Neural cell (in vitro differentiated cells): ENCODE measurements around the gene KRT2. TPM values are rescaled to one million over a fixed set of nuclear protein-coding genes. Genes with fewer than 3 reads are reported as not detected.

ENCODE experiments used
- H2AFZ ChIP-seq: fragments of 200-600, 300-800 bp; sonication (generic), shearing (Covaris generic); 2 replicates; pipeline ENCODE4 v1.6.0; 2014; ENCODE audit warnings: low read depth, mild to moderate bottlenecking, antibody characterized with exemption, low read length, moderate library complexity
- H3F3A ChIP-seq: fragments of 200-600 bp; shearing (Covaris generic); 2 replicates; pipeline ENCODE4 v1.6.1; 2016; ENCODE audit warnings: mild to moderate bottlenecking, moderate library complexity, mixed read lengths, antibody characterized with exemption, low read length; ENCODE audit not compliant: insufficient read depth, poor library complexity, severe bottlenecking
- H3K27ac ChIP-seq: fragments of 200-600, 300-800 bp; sonication (generic), shearing (Covaris generic); 2 replicates; pipeline ENCODE4 v1.5.1; 2014; ENCODE audit warnings: mild to moderate bottlenecking, low read length, moderate library complexity
- H3K27me3 ChIP-seq: fragments of 300-800, 200-600 bp; sonication (generic), shearing (Covaris generic); 2 replicates; pipeline ENCODE4 v1.6.0; 2014; ENCODE audit warnings: mild to moderate bottlenecking, low read depth, low read length, moderate library complexity; ENCODE audit not compliant: insufficient read depth
- H3K36me3 ChIP-seq: fragments of 300-800, 200-600 bp; sonication (generic), shearing (Covaris generic); 2 replicates; pipeline ENCODE4 v1.5.1; 2014; ENCODE audit warnings: mild to moderate bottlenecking, antibody characterized with exemption, low read length, moderate library complexity; ENCODE audit not compliant: insufficient read depth
- H3K4me2 ChIP-seq: fragments of 300-800, 200-600 bp; sonication (generic), shearing (Covaris generic); 2 replicates; pipeline ENCODE4 v1.6.0; 2014; ENCODE audit warnings: mild to moderate bottlenecking, low read length
- H3K4me3 ChIP-seq: fragments of 300-800, 200-600 bp; sonication (generic), shearing (Covaris generic); 2 replicates; pipeline ENCODE4 v1.5.1; 2014; ENCODE audit warnings: mild to moderate bottlenecking, low read length, moderate library complexity
- H3K79me2 ChIP-seq: fragments of 200-600 bp; shearing (Covaris generic); replicated peaks from 2 replicates; pipeline ENCODE4 v1.6.0; 2014; ENCODE audit warnings: mild to moderate bottlenecking, low read length, moderate library complexity; ENCODE audit not compliant: insufficient read depth
- H3K9ac ChIP-seq: fragments of 300-800, 200-600 bp; sonication (generic), shearing (Covaris generic); 2 replicates; pipeline ENCODE4 v1.6.1; 2016; ENCODE audit warnings: mild to moderate bottlenecking, low read length, mixed read lengths
- H3K9me2 ChIP-seq: fragments of 200-600 bp; shearing (Covaris generic); 2 replicates; pipeline ENCODE4 v1.6.1; 2016; ENCODE audit warnings: mild to moderate bottlenecking, low read length, mixed read lengths; ENCODE audit not compliant: insufficient read depth
- H3K9me3 ChIP-seq: fragments of 200-600, 300-800 bp; sonication (generic), shearing (Covaris generic); 2 replicates; pipeline ENCODE4 v1.6.1; 2016; ENCODE audit warnings: mild to moderate bottlenecking, mixed run types, low read length, moderate library complexity, mixed read lengths
- H4K20me1 ChIP-seq: fragments of 200-600 bp; shearing (Covaris generic); 2 replicates; pipeline ENCODE4 v1.6.1; 2016; ENCODE audit warnings: mild to moderate bottlenecking, mixed run types; ENCODE audit not compliant: insufficient read depth
- CTCF ChIP-seq: fragments of 450-650 bp; IDR thresholded peaks from 2 replicates; pipeline ENCODE4 v1.5.1; 2014; ENCODE audit warnings: antibody characterized with exemption, mild to moderate bottlenecking, moderate library complexity; ENCODE audit not compliant: poor library complexity, severe bottlenecking
- EP300 ChIP-seq: fragments of 450-650 bp; conservative IDR thresholded peaks from 2 replicates; pipeline ENCODE4 v1.6.1; 2014; ENCODE audit warnings: antibody characterized with exemption, mild to moderate bottlenecking, moderate library complexity; ENCODE audit not compliant: poor library complexity, severe bottlenecking
- EZH2 ChIP-seq: fragments of 200-600, 300-800 bp; shearing (Covaris generic), sonication (generic); IDR thresholded peaks from 2 replicates; pipeline ENCODE4 v1.6.1; 2014; ENCODE audit warnings: antibody characterized with exemption, low read length, borderline replicate concordance, mild to moderate bottlenecking; ENCODE audit not compliant: insufficient read depth, poor library complexity, severe bottlenecking
- MXI1 ChIP-seq: fragments of 450-650 bp; conservative IDR thresholded peaks from 2 replicates; pipeline ENCODE4 v1.6.1; 2014; ENCODE audit warnings: antibody characterized with exemption, mild to moderate bottlenecking; ENCODE audit not compliant: poor library complexity, severe bottlenecking
- POLR2AphosphoS5 ChIP-seq: IDR thresholded peaks from 2 replicates; pipeline ENCODE4 v1.6.1; 2012
- RAD21 ChIP-seq: fragments of 450-650 bp; conservative IDR thresholded peaks from 2 replicates; pipeline ENCODE4 v1.6.1; 2014; ENCODE audit warnings: antibody characterized with exemption, mild to moderate bottlenecking, moderate library complexity
- REST ChIP-seq: IDR thresholded peaks from 2 replicates; pipeline ENCODE4 v1.6.1; 2012; ENCODE audit warnings: borderline replicate concordance
- SMC3 ChIP-seq: fragments of 450-650 bp; conservative IDR thresholded peaks from 2 replicates; pipeline ENCODE4 v1.6.1; 2014; ENCODE audit warnings: antibody characterized with exemption, mild to moderate bottlenecking, moderate library complexity; ENCODE audit not compliant: poor library complexity
- TAF1 ChIP-seq: IDR thresholded peaks from 2 replicates; pipeline ENCODE4 v1.6.1; 2012; ENCODE audit warnings: low read depth
- polyA plus RNA-seq: library from polyadenylated mRNA; depleted of rRNA; stranded (reverse); fragments of >200 nt; gene quantifications from 2 replicates; pipeline ENCODE4 v1.2.3, GENCODE V29; 2014

KRT2 gene
- polyA plus RNA-seq, 1 donor from 2014 or later, result not detected

- Histone ChIP-seq H3K27ac (no peak overlapping the region), H3F3A (no peaks in the 10 kb centered on the region), H3K9me2 (no peaks in the 10 kb centered on the region), H2AFZ (no peak overlapping the region), H3K36me3 (no peaks in the 10 kb centered on the region), H3K4me3 (no peak overlapping the region), H4K20me1 (no peaks in the 10 kb centered on the region), H3K4me2 (no peak overlapping the region), H3K79me2 (no peaks in the 10 kb centered on the region), H3K27me3 (no peaks in the 10 kb centered on the region), H3K9me3 (no peaks in the 10 kb centered on the region), H3K9ac (no peak overlapping the region)
- TF ChIP-seq RAD21 (no peak), SMC3 (no peak), EZH2 (no peak), POLR2AphosphoS5 (no peak), TAF1 (no peak), CTCF (no peak), REST (no peak), MXI1 (no peak), EP300 (no peak)
Measured at GRCh38 chr12:52628841-52629240, 23.2 kb downstream of the KRT2 start.

- Histone ChIP-seq H2AFZ (no peak overlapping the region), H3K4me3 (no peak overlapping the region), H3K9ac (no peak overlapping the region), H3K4me2 (no peak overlapping the region), H3K9me3 (no peaks in the 10 kb centered on the region), H4K20me1 (no peaks in the 10 kb centered on the region), H3F3A (no peaks in the 10 kb centered on the region), H3K79me2 (no peaks in the 10 kb centered on the region), H3K27me3 (no peaks in the 10 kb centered on the region), H3K36me3 (no peaks in the 10 kb centered on the region), H3K9me2 (no peaks in the 10 kb centered on the region), H3K27ac (no peak overlapping the region)
- TF ChIP-seq MXI1 (no peak), CTCF (no peak), TAF1 (no peak), EZH2 (no peak), RAD21 (no peak)
Measured at GRCh38 chr12:52628111-52628507, 23.9 kb downstream of the KRT2 start.
